KMS-11 (cell line): ENCODE measurements around the gene MYO3B.
"Not testable (repeated sequence)": the region's sequence is repeated elsewhere in the genome, so short reads cannot be mapped to it uniquely, and the experiment has no call there.

Source experiments
- H2AFZ ChIP-seq: fragments of 200-600 bp; sonication (generic); 2 replicates; pipeline ENCODE4 v1.6.1; 2016; ENCODE audit warnings: antibody characterized with exemption, mixed run types, low read depth
- H3K27ac ChIP-seq: fragments of 200-600 bp; sonication (generic); 2 replicates; pipeline ENCODE4 v1.6.1; 2016; ENCODE audit warnings: mild to moderate bottlenecking, mixed run types
- H3K27me3 ChIP-seq: fragments of 200-600 bp; sonication (generic); 2 replicates; pipeline ENCODE4 v1.6.1; 2017; ENCODE audit warnings: mild to moderate bottlenecking, low read depth, mixed run types, moderate library complexity; ENCODE audit not compliant: insufficient read depth
- H3K36me3 ChIP-seq: fragments of 200-600 bp; sonication (generic); 2 replicates; pipeline ENCODE4 v1.6.1; 2017; ENCODE audit warnings: mild to moderate bottlenecking, mixed run types; ENCODE audit not compliant: insufficient read depth
- H3K4me1 ChIP-seq: fragments of 200-600 bp; sonication (generic); 2 replicates; pipeline ENCODE4 v1.6.1; 2016; ENCODE audit warnings: mild to moderate bottlenecking, low read depth, mixed run types; ENCODE audit not compliant: poor library complexity, severe bottlenecking
- H3K4me2 ChIP-seq: fragments of 200-600 bp; sonication (generic); 2 replicates; pipeline ENCODE4 v1.7.0; 2016; ENCODE audit warnings: mild to moderate bottlenecking, mixed run types
- H3K4me3 ChIP-seq: fragments of 200-600 bp; sonication (generic); IDR thresholded peaks from 2 replicates; pipeline ENCODE4 v1.6.1; 2017; ENCODE audit warnings: low read depth, low read length, mixed read lengths; ENCODE audit not compliant: insufficient read depth
- H3K79me2 ChIP-seq: fragments of 200-600 bp; sonication (generic); 2 replicates; pipeline ENCODE4 v1.6.1; 2016; ENCODE audit warnings: low read depth, mixed run types; ENCODE audit not compliant: insufficient read depth
- H3K9ac ChIP-seq: fragments of 200-600 bp; sonication (generic); 2 replicates; pipeline ENCODE4 v1.6.1; 2016; ENCODE audit warnings: mild to moderate bottlenecking, mixed run types
- H4K20me1 ChIP-seq: fragments of 200-600 bp; sonication (generic); 2 replicates; pipeline ENCODE4 v1.6.1; 2016; ENCODE audit warnings: mild to moderate bottlenecking, mixed run types; ENCODE audit not compliant: insufficient read depth
- CTCF ChIP-seq: fragments of 200-600 bp; sonication (generic); conservative IDR thresholded peaks from 2 replicates; pipeline ENCODE4 v1.6.1; 2017; ENCODE audit warnings: low read depth, mild to moderate bottlenecking, antibody characterized with exemption, low read length, moderate library complexity, mixed read lengths

Gene MYO3B

GRCh38 chr2:170535552-170535951 lies 357.6 kb downstream of the MYO3B start:
- Histone ChIP-seq H3K27ac (no peak overlapping the region), H2AFZ (no peak overlapping the region), H3K4me1 (no peaks in the 10 kb centered on the region), H3K4me2 (no peak overlapping the region), H4K20me1 (no peaks in the 10 kb centered on the region), H3K9ac (no peak overlapping the region), H3K4me3 (no peak overlapping the region), H3K36me3 (no peaks in the 10 kb centered on the region), H3K27me3 (no peaks in the 10 kb centered on the region), H3K79me2 (no peaks in the 10 kb centered on the region)
- TF ChIP-seq CTCF, result no peak

- H3K4me3 ChIP-seq, result no peak overlapping the region
- H3K27me3 ChIP-seq, result no peaks in the 10 kb centered on the region
- H3K4me2 ChIP-seq, result no peak overlapping the region
- H3K9ac ChIP-seq, result no peak overlapping the region
- no peaks in the 10 kb centered on the region for H3K79me2 ChIP-seq
- H4K20me1 ChIP-seq, result no peaks in the 10 kb centered on the region
- no peak overlapping the region for H3K27ac ChIP-seq
- no peak for TF ChIP-seq CTCF
- no peaks in the 10 kb centered on the region for H3K36me3 ChIP-seq
- no peak overlapping the region for H2AFZ ChIP-seq
- H3K4me1 ChIP-seq, result no peaks in the 10 kb centered on the region
These were observed 366.9 kb downstream of the MYO3B start for GRCh38 chr2:170544817-170545216.

GRCh38 chr2:170548304-170548703 lies 370.4 kb downstream of the MYO3B start:
- Histone ChIP-seq H3K4me1 (no peaks in the 10 kb centered on the region), H3K79me2 (no peaks in the 10 kb centered on the region), H3K27me3 (no peaks in the 10 kb centered on the region), H2AFZ (no peak overlapping the region), H3K27ac (no peak overlapping the region), H3K4me3 (no peak overlapping the region), H3K9ac (no peak overlapping the region), H3K4me2 (no peak overlapping the region), H4K20me1 (no peaks in the 10 kb centered on the region), H3K36me3 (no peaks in the 10 kb centered on the region)
- TF ChIP-seq CTCF, result no peak

- Histone ChIP-seq H3K27ac (no peak overlapping the region), H3K36me3 (no peaks in the 10 kb centered on the region), H3K79me2 (no peaks in the 10 kb centered on the region), H3K27me3 (no peaks in the 10 kb centered on the region), H2AFZ (no peak overlapping the region), H3K9ac (no peak overlapping the region), H3K4me3 (no peak overlapping the region), H3K4me2 (no peak overlapping the region), H4K20me1 (no peaks in the 10 kb centered on the region), H3K4me1 (no peaks in the 10 kb centered on the region)
- TF ChIP-seq CTCF, result no peak
These were observed 372.6 kb downstream of the MYO3B start for GRCh38 chr2:170550501-170550900.

- H3K4me3 ChIP-seq, H3K79me2 ChIP-seq, H3K36me3 ChIP-seq, H3K4me2 ChIP-seq, H3K4me1 ChIP-seq, H3K27ac ChIP-seq, H4K20me1 ChIP-seq, H3K9ac ChIP-seq, H2AFZ ChIP-seq, H3K27me3 ChIP-seq: not testable (repeated sequence)
These were observed 374.0 kb downstream of the MYO3B start for GRCh38 chr2:170551899-170552298.
